Neural progenitor cell (in vitro differentiated cells): ENCODE measurements around the gene TLDC2. TPM values are rescaled to one million over a fixed set of nuclear protein-coding genes. Genes with fewer than 3 reads are reported as not detected.
A peak's percentile ranks its signal among the peaks of the same experiment; 100 is the strongest.

Experiments used
- DNase-seq: peaks from one replicate; pipeline ENCODE4 v3.0.0-alpha.2; 2016; ENCODE audit warnings: low spot score
- H2AFZ ChIP-seq: fragments of 200-600 bp; sonication (generic); replicated peaks from 2 replicates; pipeline ENCODE4 v1.6.1; 2016; ENCODE audit warnings: antibody characterized with exemption
- H3F3A ChIP-seq: fragments of 200-600 bp; sonication (generic); 2 replicates; pipeline ENCODE4 v1.6.1; 2016; ENCODE audit warnings: antibody characterized with exemption, low read depth
- H3K27ac ChIP-seq: fragments of 200-600 bp; sonication (generic); 2 replicates; pipeline ENCODE4 v1.5.1; 2016; ENCODE audit warnings: mild to moderate bottlenecking
- H3K27me3 ChIP-seq: fragments of 200-600 bp; sonication (generic); 2 replicates; pipeline ENCODE4 v1.6.1; 2016; ENCODE audit warnings: mild to moderate bottlenecking, moderate library complexity
- H3K36me3 ChIP-seq: fragments of 200-600 bp; sonication (generic); 2 replicates; pipeline ENCODE4 v1.5.1; 2016
- H3K4me1 ChIP-seq: fragments of 200-600 bp; sonication (generic); 2 replicates; pipeline ENCODE4 v1.6.1; 2016; ENCODE audit warnings: mixed run types
- H3K4me2 ChIP-seq: fragments of 200-600 bp; sonication (generic); 2 replicates; pipeline ENCODE4 v1.6.1; 2016
- H3K4me3 ChIP-seq: fragments of 200-600 bp; sonication (generic); 2 replicates; pipeline ENCODE4 v1.5.1; 2016
- H3K79me2 ChIP-seq: fragments of 200-600 bp; sonication (generic); 2 replicates; pipeline ENCODE4 v1.6.1; 2016; ENCODE audit warnings: low read depth
- H3K9ac ChIP-seq: fragments of 200-600 bp; sonication (generic); 2 replicates; pipeline ENCODE4 v1.6.1; 2016
- H3K9me3 ChIP-seq: fragments of 200-600 bp; sonication (generic); 2 replicates; pipeline ENCODE4 v1.5.1; 2016; ENCODE audit warnings: low read depth
- H4K20me1 ChIP-seq: fragments of 200-600 bp; sonication (generic); 2 replicates; pipeline ENCODE4 v1.6.1; 2016; ENCODE audit warnings: low read depth
- H3K27ac Mint-ChIP-seq: 3 replicates; pipeline ENCODE4 v1.8.0; 2021; ENCODE audit warnings: mixed read lengths
- H3K27me3 Mint-ChIP-seq: 2 replicates; pipeline ENCODE4 v1.8.0; 2022; ENCODE audit warnings: low read depth, mild to moderate bottlenecking, inconsistent platforms, moderate library complexity, mixed read lengths; ENCODE audit not compliant: insufficient read depth
- H3K36me3 Mint-ChIP-seq: 3 replicates; pipeline ENCODE4 v1.8.0; 2021; ENCODE audit warnings: mixed read lengths
- H3K4me1 Mint-ChIP-seq: 3 replicates; pipeline ENCODE4 v1.8.0; 2021; ENCODE audit warnings: mixed read lengths
- H3K4me3 Mint-ChIP-seq: 3 replicates; pipeline ENCODE4 v1.8.0; 2021; ENCODE audit warnings: mild to moderate bottlenecking, moderate library complexity, mixed read lengths
- H3K9me3 Mint-ChIP-seq: 3 replicates; pipeline ENCODE4 v1.8.0; 2020; ENCODE audit warnings: mixed read lengths
- CTCF ChIP-seq: fragments of 200-600 bp; sonication (generic); IDR thresholded peaks from 2 replicates; pipeline ENCODE4 v1.5.1; 2017; ENCODE audit warnings: antibody characterized with exemption, mild to moderate bottlenecking
- EZH2 ChIP-seq: fragments of 200-600 bp; sonication (generic); IDR thresholded peaks from 2 replicates; pipeline ENCODE4 v1.6.1; 2017; ENCODE audit warnings: antibody characterized with exemption, mild to moderate bottlenecking, moderate library complexity
- EZH2phosphoT487 ChIP-seq: fragments of 200-600 bp; sonication (generic); IDR thresholded peaks from 2 replicates; pipeline ENCODE4 v1.6.1; 2017; ENCODE audit warnings: antibody characterized with exemption
- total RNA-seq: library from RNA; depleted of rRNA; stranded (reverse); fragments of >200 nt; gene quantifications from 2 replicates; pipeline ENCODE4 v1.2.3, GENCODE V29; 2015; ENCODE audit warnings: low replicate concordance

The TLDC2 gene
- total RNA-seq, 1 donor from 2014 or later: 2.4 TPM

GRCh38 chr20:36865861-36866149 lies 10.1 kb upstream of the TLDC2 start:
- no peak for DNase-seq
- H3K79me2 ChIP-seq: peaks cover 24% of the 10 kb centered on the region
- no peak overlapping the region for H3K4me3 ChIP-seq
- no peaks in the 10 kb centered on the region for H3K9me3 ChIP-seq
- peaks cover 7% of the 10 kb centered on the region for H3F3A ChIP-seq
- no peak overlapping the region for H3K4me2 ChIP-seq
- no peaks in the 10 kb centered on the region for H3K36me3 ChIP-seq
- H2AFZ ChIP-seq: no peak overlapping the region
- peaks cover 17% of the 10 kb centered on the region for H4K20me1 ChIP-seq
- no peaks in the 10 kb centered on the region for H3K36me3 Mint-ChIP-seq
- TF ChIP-seq CTCF (no peak), EZH2 (no peak), EZH2phosphoT487 (no peak)
- peak overlapping the region; percentile 73 for H3K4me3 Mint-ChIP-seq
- H3K27ac ChIP-seq: no peak overlapping the region
- peaks cover 12% of the 10 kb centered on the region for H3K4me1 ChIP-seq
- H3K27ac Mint-ChIP-seq: no peak overlapping the region
- peaks cover 11% of the 10 kb centered on the region for H3K27me3 ChIP-seq
- no peaks in the 10 kb centered on the region for H3K9me3 Mint-ChIP-seq
- peaks cover 9% of the 10 kb centered on the region for H3K27me3 Mint-ChIP-seq
- peaks cover 15% of the 10 kb centered on the region for H3K4me1 Mint-ChIP-seq
- no peak overlapping the region for H3K9ac ChIP-seq

- H3K9ac ChIP-seq: no peak overlapping the region
- no peak for DNase-seq
- H3K36me3 Mint-ChIP-seq: no peaks in the 10 kb centered on the region
- peaks cover 14% of the 10 kb centered on the region for H3K4me1 Mint-ChIP-seq
- no peaks in the 10 kb centered on the region for H3K9me3 Mint-ChIP-seq
- TF ChIP-seq EZH2phosphoT487 (no peak), EZH2 (no peak), CTCF (no peak)
- H3K4me3 Mint-ChIP-seq: peak overlapping the region; percentile 73
- H3K4me2 ChIP-seq: no peak overlapping the region
- no peak overlapping the region for H3K27ac Mint-ChIP-seq
- H4K20me1 ChIP-seq: peaks cover 14% of the 10 kb centered on the region
- no peak overlapping the region for H2AFZ ChIP-seq
- H3F3A ChIP-seq: peaks cover 7% of the 10 kb centered on the region
- peaks cover 9% of the 10 kb centered on the region for H3K4me1 ChIP-seq
- H3K27ac ChIP-seq: no peak overlapping the region
- no peaks in the 10 kb centered on the region for H3K36me3 ChIP-seq
- H3K27me3 Mint-ChIP-seq: peaks cover 9% of the 10 kb centered on the region
- peaks cover 11% of the 10 kb centered on the region for H3K27me3 ChIP-seq
- no peaks in the 10 kb centered on the region for H3K9me3 ChIP-seq
- H3K79me2 ChIP-seq: peaks cover 21% of the 10 kb centered on the region
- no peak overlapping the region for H3K4me3 ChIP-seq
These were observed 9.8 kb upstream of the TLDC2 start for GRCh38 chr20:36866164-36866563.

- no peak for TF ChIP-seq EZH2phosphoT487
- Histone ChIP-seq H3K27ac (no peak overlapping the region), H3F3A (peaks cover 7% of the 10 kb centered on the region), H4K20me1 (peaks cover 7% of the 10 kb centered on the region), H3K4me1 (peaks cover 2% of the 10 kb centered on the region), H3K9ac (no peak overlapping the region), H3K4me3 (no peak overlapping the region), H3K79me2 (peaks cover 14% of the 10 kb centered on the region), H3K27me3 (peaks cover 11% of the 10 kb centered on the region), H3K9me3 (no peaks in the 10 kb centered on the region), H2AFZ (no peak overlapping the region), H3K4me2 (no peak overlapping the region), H3K36me3 (no peaks in the 10 kb centered on the region)
- H3K36me3 Mint-ChIP-seq: no peaks in the 10 kb centered on the region
- no peak overlapping the region for H3K4me3 Mint-ChIP-seq
- no peak for DNase-seq
- H3K4me1 Mint-ChIP-seq: peaks cover 8% of the 10 kb centered on the region
- no peak overlapping the region for H3K27ac Mint-ChIP-seq
- H3K27me3 Mint-ChIP-seq: peaks cover 9% of the 10 kb centered on the region
- H3K9me3 Mint-ChIP-seq: no peaks in the 10 kb centered on the region
These were observed 9.1 kb upstream of the TLDC2 start for GRCh38 chr20:36866681-36867495.
